Stimulated activated CD8-positive, alpha-beta memory T cell treated with anti-CD3 and anti-CD28 coated beads, Interleukin-7, amount 100 ng/mL, for 24 hours (primary cell): Measurements from ENCODE around the gene ZMYM5.
"Not testable (repeated sequence)": the region's sequence is repeated elsewhere in the genome, so short reads cannot be mapped to it uniquely, and the experiment has no call there.

Experiments
- DNase-seq: peaks from one replicate; pipeline ENCODE4 v3.0.0-alpha.2; 2020; ENCODE audit warnings: low read depth

The ZMYM5 gene

DNA sequence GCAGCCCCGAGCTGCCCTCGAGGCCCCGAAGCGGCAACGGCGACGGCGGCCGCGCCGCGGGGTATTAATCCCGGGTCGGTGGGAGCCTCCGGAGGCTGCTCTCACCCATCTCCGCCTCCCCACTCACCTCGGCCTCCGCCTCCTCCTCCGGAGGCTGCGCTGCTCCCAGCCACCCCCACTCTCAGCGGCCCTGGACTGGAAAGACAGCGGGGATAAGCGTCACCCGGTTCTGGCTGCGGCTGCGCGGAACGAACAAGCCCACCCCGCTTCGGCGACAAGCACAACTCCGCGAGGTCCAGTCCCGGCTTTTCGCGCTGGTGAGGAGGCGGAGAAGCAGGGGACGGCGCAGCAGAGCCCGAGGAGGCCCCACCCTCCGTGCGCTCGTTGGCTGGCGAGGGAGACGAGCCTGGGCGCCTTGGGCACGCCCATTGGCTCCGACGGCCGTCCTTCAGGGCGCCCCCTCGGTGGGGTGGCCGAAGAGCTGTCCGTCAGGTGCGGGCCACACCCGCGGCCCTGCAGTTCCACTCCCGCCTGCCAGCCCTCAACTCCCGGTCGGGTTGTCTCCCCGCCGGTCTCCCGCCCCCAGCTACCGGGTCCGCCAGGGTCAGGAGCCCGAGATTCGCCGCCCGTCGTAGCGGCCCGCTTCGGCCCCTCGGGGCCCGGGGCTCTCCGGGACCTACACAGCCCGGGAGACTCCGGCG lies at the start of gene ZMYM5:
ZMYM5 (minus strand) TSS at position 327 of the 701 bp plus-strand sequence. CDS start 11,469 bp downstream, outside the sequence.
- peak; percentile 91 for DNase-seq

GRCh38 chr13:19910336-19911072 lies 47.1 kb upstream of the ZMYM5 start:
- no peak for DNase-seq

GRCh38 chr13:19908350-19908986 lies 45.0 kb upstream of the ZMYM5 start:
- DNase-seq, result no peak

DNA sequence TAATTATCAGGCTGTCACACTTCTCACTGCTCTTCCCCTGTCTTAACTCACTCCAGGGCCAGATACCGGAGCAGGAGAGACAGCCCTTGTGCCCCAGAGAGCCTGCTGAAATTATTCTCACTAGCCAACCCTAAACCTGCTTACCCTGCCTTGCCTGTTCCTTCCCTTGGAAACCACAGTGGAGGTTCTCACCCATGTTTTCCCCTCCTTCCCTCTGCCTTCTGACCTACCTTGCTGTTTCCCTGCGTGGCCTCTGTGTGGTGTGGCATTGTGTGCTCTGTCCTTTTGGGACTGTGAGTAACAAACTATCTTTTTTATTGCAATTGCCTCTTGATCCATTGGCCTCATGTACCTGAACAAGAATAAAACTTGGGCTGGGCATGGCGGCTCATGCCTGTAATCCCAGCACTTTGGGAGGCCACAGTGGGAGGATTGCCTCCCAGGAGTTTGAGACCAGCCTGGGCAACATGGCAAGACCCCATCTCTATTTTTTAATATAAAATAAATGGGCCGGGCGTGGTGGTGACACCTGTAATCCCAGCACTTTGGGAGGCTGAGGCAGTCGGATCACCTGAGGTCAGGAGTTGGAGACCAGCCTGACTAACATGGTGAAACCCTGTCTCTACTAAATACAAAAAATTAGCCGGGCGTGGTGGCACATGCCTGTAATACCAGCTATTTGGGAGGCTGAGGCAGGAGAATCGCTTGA lies 42.2 kb upstream of the ZMYM5 start:
- DNase-seq, result not testable (repeated sequence)

GRCh38 chr13:19890030-19890429 lies 26.6 kb upstream of the ZMYM5 start:
- no peak for DNase-seq

- no peak for DNase-seq
Observed at GRCh38 chr13:19888799-19889198, 25.4 kb upstream of the ZMYM5 start.

- no peak for DNase-seq
Observed at GRCh38 chr13:19882231-19882630, 18.8 kb upstream of the ZMYM5 start.

DNA sequence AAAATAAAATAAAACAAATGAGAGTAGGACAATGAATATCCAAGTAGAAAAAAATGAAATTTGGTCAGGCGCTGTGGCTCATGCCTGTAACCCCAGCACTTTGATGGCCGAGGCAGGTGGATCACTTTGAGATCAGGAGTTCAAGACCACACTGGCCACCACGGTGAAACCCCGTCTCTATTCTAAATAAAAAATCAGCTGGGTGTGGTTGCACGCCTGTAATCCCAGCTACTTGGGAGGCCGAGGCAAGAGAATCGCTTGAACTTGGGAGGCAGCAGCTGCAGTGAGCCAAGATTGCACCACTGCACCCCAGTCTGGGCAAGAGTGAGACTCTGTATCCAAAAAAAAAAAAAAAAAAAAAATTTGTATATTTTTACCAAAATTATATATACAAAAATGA lies 18.2 kb upstream of the ZMYM5 start:
- no peak for DNase-seq

DNA sequence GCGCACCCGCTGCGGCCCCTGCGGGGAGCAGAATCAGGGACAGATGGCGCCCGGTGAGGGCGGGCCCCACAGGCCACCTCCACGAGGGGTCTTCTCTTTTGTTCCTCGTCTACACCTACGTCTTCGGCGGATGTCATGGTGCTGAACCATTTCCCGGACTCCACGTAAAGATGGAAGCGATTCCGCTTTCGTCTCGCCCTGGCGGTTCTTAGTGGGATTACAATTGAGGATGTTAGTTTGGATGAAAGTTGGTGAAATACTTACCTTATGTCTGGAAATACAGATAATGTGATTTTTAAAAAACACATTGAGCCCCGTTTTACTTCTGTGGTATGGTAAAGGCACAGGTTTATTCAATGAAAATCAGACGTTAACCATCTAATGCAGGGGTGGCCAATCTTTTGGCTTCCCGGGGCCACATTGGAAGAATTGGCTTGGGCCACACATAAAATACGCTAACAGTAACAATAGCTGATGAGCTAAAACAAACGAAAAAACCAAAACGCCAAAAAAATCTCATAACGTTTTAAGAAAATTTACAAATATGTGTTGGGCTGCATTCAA lies 1.4 kb upstream of the ZMYM5 start:
- DNase-seq, result peak; percentile 37

DNA sequence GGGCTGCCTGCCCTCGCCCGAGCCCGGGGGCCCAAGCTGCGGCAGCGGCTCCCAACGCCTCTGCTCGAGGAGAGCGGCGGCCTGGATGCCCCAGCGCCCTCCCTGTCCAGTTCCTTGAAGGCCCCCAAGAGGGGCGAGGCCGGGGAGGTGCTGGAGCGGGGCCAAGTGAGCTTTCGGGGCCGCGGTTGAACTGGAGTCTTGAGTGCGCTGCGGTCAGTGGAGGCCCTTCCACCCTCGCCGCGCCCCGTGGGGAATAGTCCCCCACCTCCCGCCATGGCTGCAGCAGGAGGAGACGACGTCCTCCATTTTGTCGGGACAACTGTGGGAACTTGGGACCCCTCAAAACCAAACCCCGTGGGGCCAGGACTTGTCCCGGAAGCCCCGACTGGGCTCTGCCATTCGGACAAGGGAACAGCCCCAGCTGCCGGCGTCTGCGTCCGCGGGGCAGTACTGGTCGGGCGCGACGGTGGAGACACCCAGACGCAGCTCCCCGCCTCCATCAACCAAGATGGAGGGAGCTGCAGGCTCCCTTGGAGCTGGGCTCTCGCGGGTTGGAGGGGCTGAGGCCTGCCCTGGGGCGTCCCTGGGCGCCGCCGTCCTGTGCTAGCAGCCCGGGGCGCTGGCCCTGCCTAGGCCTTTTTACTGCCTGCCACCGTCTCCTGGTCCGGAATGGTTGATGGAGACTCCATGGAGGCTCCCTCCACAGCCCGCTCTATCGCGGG lies 736 bp upstream of the ZMYM5 start:
- peak; percentile 23 for DNase-seq

DNA sequence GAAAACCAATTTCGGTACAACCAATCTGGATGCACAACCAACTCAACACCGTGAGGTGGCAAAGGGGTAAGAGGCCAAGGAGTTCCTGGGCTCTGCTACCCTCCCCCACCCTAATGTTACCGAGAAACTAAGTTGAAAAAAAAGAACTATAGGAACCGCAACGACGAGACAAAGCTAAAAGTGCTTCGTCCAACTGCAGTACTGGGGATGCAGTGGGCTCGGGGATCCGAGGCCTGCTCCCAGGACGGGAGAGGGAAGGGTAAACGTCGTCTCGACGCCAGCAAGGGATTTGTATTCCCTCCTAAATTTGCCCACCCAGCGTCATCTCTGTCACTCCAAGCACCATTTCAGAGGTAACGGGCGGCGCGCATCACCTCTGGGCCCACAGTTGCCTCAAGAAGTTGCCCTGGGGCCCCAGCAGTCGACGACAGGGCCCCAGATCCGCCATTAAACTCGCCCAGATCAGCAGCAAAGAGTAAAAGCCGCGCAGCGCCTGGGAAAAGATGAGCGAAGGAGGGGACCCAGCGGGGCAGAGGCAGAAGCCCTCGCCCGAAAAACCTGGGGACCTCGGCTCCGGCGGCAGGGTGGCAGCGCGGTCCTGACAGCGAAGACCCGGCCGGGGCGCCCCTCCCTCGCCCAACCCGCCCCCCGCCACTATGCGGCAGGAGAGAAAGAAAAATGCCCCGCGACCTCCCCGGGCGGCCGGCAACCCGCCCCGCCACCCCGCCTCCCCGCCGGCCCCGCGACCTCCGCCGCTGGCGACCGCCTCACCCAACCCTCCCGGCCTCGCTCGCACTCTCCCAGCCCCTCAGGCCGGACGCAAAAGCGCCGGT lies 752 bp downstream of the ZMYM5 start:
- DNase-seq, result peak; percentile 16

- no peak for DNase-seq
Observed at GRCh38 chr13:19861762-19862161, 1.7 kb downstream of the ZMYM5 start.

- no peak for DNase-seq
Observed at GRCh38 chr13:19860884-19861655, 2.4 kb downstream of the ZMYM5 start.

DNA sequence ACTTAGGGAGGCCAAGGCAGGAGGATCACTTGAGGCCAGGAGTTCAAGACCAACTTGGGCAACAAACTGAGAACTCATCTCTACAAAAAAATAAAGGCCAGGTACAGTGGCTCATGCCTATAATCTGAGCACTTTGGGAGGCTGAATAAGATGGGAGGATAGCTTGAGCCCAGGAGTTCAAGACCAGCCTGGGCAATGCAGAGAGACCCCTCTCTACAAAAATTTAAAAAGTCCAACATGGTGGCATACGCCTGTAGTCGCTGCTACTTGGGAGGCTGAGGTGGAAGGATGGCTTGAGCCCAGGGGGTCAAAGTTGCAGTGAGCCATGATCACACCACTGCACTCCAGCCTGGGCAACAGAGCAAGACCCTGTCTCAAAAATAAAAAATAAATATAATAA lies 5.8 kb downstream of the ZMYM5 start:
- DNase-seq, result not testable (repeated sequence)

DNA sequence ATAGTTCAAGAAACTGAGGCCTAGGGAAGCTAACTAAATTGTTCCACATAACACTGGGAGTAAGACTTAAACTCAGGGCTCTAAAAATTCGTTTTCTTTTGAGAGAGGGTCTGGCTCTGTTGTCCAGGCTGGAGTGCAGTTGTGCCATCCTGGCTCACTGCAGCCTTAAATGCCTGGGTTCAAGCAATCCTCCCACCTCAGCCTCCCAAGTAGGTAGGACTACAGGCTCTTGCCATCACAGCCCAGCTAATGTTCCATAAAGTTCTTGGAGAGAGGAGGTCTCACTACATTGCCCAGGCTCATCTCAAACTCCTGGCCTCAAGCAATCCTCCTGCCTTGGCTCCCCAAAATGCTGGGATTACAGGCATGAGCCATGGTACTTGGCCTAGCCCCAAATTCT lies 10.7 kb downstream of the ZMYM5 start:
- DNase-seq, result no peak

DNA sequence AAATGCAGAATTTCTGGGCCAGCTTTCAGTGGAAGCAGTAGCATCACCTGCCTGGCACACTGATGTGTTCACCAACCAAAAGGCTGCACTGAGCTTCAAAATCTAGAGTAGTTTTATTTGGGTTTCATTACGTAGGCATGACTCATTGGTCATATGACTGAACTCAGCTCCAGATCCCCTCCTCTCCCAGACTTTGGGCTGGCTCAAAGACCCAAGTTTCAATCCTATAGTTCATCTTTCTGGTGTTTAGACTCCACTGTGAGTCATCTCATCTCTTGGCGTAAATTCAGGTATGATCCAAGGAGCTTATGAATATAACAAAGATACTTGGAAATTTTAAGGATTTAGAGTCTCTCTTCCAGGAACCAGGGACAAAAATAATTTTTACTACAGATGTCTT lies 17.7 kb downstream of the ZMYM5 start:
- no peak for DNase-seq

GRCh38 chr13:19838865-19839275 lies 24.6 kb downstream of the ZMYM5 start:
- DNase-seq, result no peak

- DNase-seq, result no peak
Observed at GRCh38 chr13:19836472-19836871, 27.0 kb downstream of the ZMYM5 start.

- DNase-seq, result no peak
Observed at GRCh38 chr13:19834704-19835103, 28.7 kb downstream of the ZMYM5 start.

GRCh38 chr13:19822673-19823072 lies 40.8 kb downstream of the ZMYM5 start:
- DNase-seq, result no peak
